HG03457 (cell line): Measurements from ENCODE around the gene USF3.

Experiments used
- ATAC-seq: cut with Tn5 transposase; IDR thresholded peaks from one replicate; pipeline ENCODE4 v1.9.1; 2021; ENCODE audit warnings: moderate number of reproducible peaks; ENCODE audit not compliant: unreplicated experiment

Gene USF3

GRCh38 chr3:113698956-113699355 is 2.5 kb upstream of the USF3 start:
- ATAC-seq, result no peak

- no peak for ATAC-seq
Observed at GRCh38 chr3:113698213-113698742, 1.8 kb upstream of the USF3 start.

GRCh38 chr3:113697500-113698090 is 1.2 kb upstream of the USF3 start:
- no peak for ATAC-seq

- peak; percentile 93 for ATAC-seq
Observed at GRCh38 chr3:113696658-113697499, 437 bp upstream of the USF3 start.

GRCh38 chr3:113695431-113695785 is 1.0 kb downstream of the USF3 start:
- ATAC-seq, result no peak

GRCh38 chr3:113690482-113690881 is 6.0 kb downstream of the USF3 start:
- no peak for ATAC-seq

- no peak for ATAC-seq
Observed at GRCh38 chr3:113685956-113686721, 10.3 kb downstream of the USF3 start.

- ATAC-seq, result no peak
Observed at GRCh38 chr3:113685124-113685523, 11.3 kb downstream of the USF3 start.

GRCh38 chr3:113684271-113684819 is 12.1 kb downstream of the USF3 start:
- no peak for ATAC-seq

GRCh38 chr3:113678773-113679172 is 17.7 kb downstream of the USF3 start:
- no peak for ATAC-seq

- no peak for ATAC-seq
Observed at GRCh38 chr3:113677737-113678136, 18.7 kb downstream of the USF3 start.

GRCh38 chr3:113676261-113676660 is 20.2 kb downstream of the USF3 start:
- ATAC-seq, result no peak

- ATAC-seq, result no peak
Observed at GRCh38 chr3:113673593-113673992, 22.8 kb downstream of the USF3 start.

- no peak for ATAC-seq
Observed at GRCh38 chr3:113668015-113668414, 28.4 kb downstream of the USF3 start.

- ATAC-seq, result no peak
Observed at GRCh38 chr3:113664523-113665094, 31.8 kb downstream of the USF3 start.

- no peak for ATAC-seq
Observed at GRCh38 chr3:113663761-113664160, 32.7 kb downstream of the USF3 start.

GRCh38 chr3:113663324-113663750 is 33.1 kb downstream of the USF3 start:
- no peak for ATAC-seq

GRCh38 chr3:113662824-113663223 is 33.6 kb downstream of the USF3 start:
- no peak for ATAC-seq

GRCh38 chr3:113660896-113661295 is 35.5 kb downstream of the USF3 start:
- no peak for ATAC-seq

- no peak for ATAC-seq
Observed at GRCh38 chr3:113660458-113660857, 36.0 kb downstream of the USF3 start.

- no peak for ATAC-seq
Observed at GRCh38 chr3:113659996-113660395, 36.4 kb downstream of the USF3 start.
